GM18499 (cell line): Measurements from ENCODE around the gene SOCS3.

Source experiments
- ATAC-seq: cut with Tn5 transposase; IDR thresholded peaks from one replicate; pipeline ENCODE4 v1.9.1; 2021; ENCODE audit warnings: moderate number of reproducible peaks; ENCODE audit not compliant: insufficient read depth, unreplicated experiment

The SOCS3 gene

GRCh38 chr17:78368854-78369495 lies 9.1 kb upstream of the SOCS3 start:
- ATAC-seq = no peak

- ATAC-seq = no peak
Observed at GRCh38 chr17:78368348-78368747, 8.5 kb upstream of the SOCS3 start.

GRCh38 chr17:78367193-78367592 lies 7.3 kb upstream of the SOCS3 start:
- ATAC-seq = no peak

GRCh38 chr17:78366109-78366848 lies 6.4 kb upstream of the SOCS3 start:
- ATAC-seq = no peak

- no peak for ATAC-seq
Observed at GRCh38 chr17:78365561-78366108, 5.8 kb upstream of the SOCS3 start.

GRCh38 chr17:78364436-78365281 lies 4.8 kb upstream of the SOCS3 start:
- no peak for ATAC-seq

GRCh38 chr17:78362671-78363070 lies 2.8 kb upstream of the SOCS3 start:
- no peak for ATAC-seq

- no peak for ATAC-seq
Observed at GRCh38 chr17:78362232-78362631, 2.4 kb upstream of the SOCS3 start.

GRCh38 chr17:78361225-78361701 lies 1.4 kb upstream of the SOCS3 start:
- no peak for ATAC-seq

GRCh38 chr17:78360371-78361224 lies 721 bp upstream of the SOCS3 start:
- no peak for ATAC-seq

GRCh38 chr17:78359321-78359996 lies 418 bp downstream of the SOCS3 start:
- no peak for ATAC-seq

GRCh38 chr17:78358538-78359320 lies 1.1 kb downstream of the SOCS3 start:
- ATAC-seq = no peak

- ATAC-seq = no peak
Observed at GRCh38 chr17:78357672-78358537, 2.0 kb downstream of the SOCS3 start.

- ATAC-seq = no peak
Observed at GRCh38 chr17:78357177-78357586, 2.7 kb downstream of the SOCS3 start.

- peak; percentile 65 for ATAC-seq
Observed at GRCh38 chr17:78356101-78356713, 3.7 kb downstream of the SOCS3 start.

- ATAC-seq = no peak
Observed at GRCh38 chr17:78355701-78356100, 4.2 kb downstream of the SOCS3 start.

- no peak for ATAC-seq
Observed at GRCh38 chr17:78355045-78355641, 4.7 kb downstream of the SOCS3 start.
